ENCODE results near the gene PKP3.

GRCh38 chr11:439315-440064 lies 45.5 kb downstream of the PKP3 start:
- TF ChIP-seq CTCF (IDR thresholded peaks at IDR 0.05) (no peak), POLR2A (IDR thresholded peaks at IDR 0.05) (no peak)
